Neural cell (in vitro differentiated cells): ENCODE measurements around the gene RGS10. TPM values are rescaled to one million over a fixed set of nuclear protein-coding genes. Genes with fewer than 3 reads are reported as not detected.
A peak's percentile ranks its signal among the peaks of the same experiment; 100 is the strongest.

ENCODE experiments used
- H2AFZ ChIP-seq: fragments of 200-600, 300-800 bp; sonication (generic), shearing (Covaris generic); 2 replicates; pipeline ENCODE4 v1.6.0; 2014; ENCODE audit warnings: low read depth, mild to moderate bottlenecking, antibody characterized with exemption, low read length, moderate library complexity
- H3F3A ChIP-seq: fragments of 200-600 bp; shearing (Covaris generic); 2 replicates; pipeline ENCODE4 v1.6.1; 2016; ENCODE audit warnings: mild to moderate bottlenecking, moderate library complexity, mixed read lengths, antibody characterized with exemption, low read length; ENCODE audit not compliant: insufficient read depth, poor library complexity, severe bottlenecking
- H3K27ac ChIP-seq: fragments of 200-600, 300-800 bp; sonication (generic), shearing (Covaris generic); 2 replicates; pipeline ENCODE4 v1.5.1; 2014; ENCODE audit warnings: mild to moderate bottlenecking, low read length, moderate library complexity
- H3K27me3 ChIP-seq: fragments of 300-800, 200-600 bp; sonication (generic), shearing (Covaris generic); 2 replicates; pipeline ENCODE4 v1.6.0; 2014; ENCODE audit warnings: mild to moderate bottlenecking, low read depth, low read length, moderate library complexity; ENCODE audit not compliant: insufficient read depth
- H3K36me3 ChIP-seq: fragments of 300-800, 200-600 bp; sonication (generic), shearing (Covaris generic); 2 replicates; pipeline ENCODE4 v1.5.1; 2014; ENCODE audit warnings: mild to moderate bottlenecking, antibody characterized with exemption, low read length, moderate library complexity; ENCODE audit not compliant: insufficient read depth
- H3K4me2 ChIP-seq: fragments of 300-800, 200-600 bp; sonication (generic), shearing (Covaris generic); 2 replicates; pipeline ENCODE4 v1.6.0; 2014; ENCODE audit warnings: mild to moderate bottlenecking, low read length
- H3K4me3 ChIP-seq: fragments of 300-800, 200-600 bp; sonication (generic), shearing (Covaris generic); 2 replicates; pipeline ENCODE4 v1.5.1; 2014; ENCODE audit warnings: mild to moderate bottlenecking, low read length, moderate library complexity
- H3K79me2 ChIP-seq: fragments of 200-600 bp; shearing (Covaris generic); replicated peaks from 2 replicates; pipeline ENCODE4 v1.6.0; 2014; ENCODE audit warnings: mild to moderate bottlenecking, low read length, moderate library complexity; ENCODE audit not compliant: insufficient read depth
- H3K9ac ChIP-seq: fragments of 300-800, 200-600 bp; sonication (generic), shearing (Covaris generic); 2 replicates; pipeline ENCODE4 v1.6.1; 2016; ENCODE audit warnings: mild to moderate bottlenecking, low read length, mixed read lengths
- H3K9me2 ChIP-seq: fragments of 200-600 bp; shearing (Covaris generic); 2 replicates; pipeline ENCODE4 v1.6.1; 2016; ENCODE audit warnings: mild to moderate bottlenecking, low read length, mixed read lengths; ENCODE audit not compliant: insufficient read depth
- H3K9me3 ChIP-seq: fragments of 200-600, 300-800 bp; sonication (generic), shearing (Covaris generic); 2 replicates; pipeline ENCODE4 v1.6.1; 2016; ENCODE audit warnings: mild to moderate bottlenecking, mixed run types, low read length, moderate library complexity, mixed read lengths
- H4K20me1 ChIP-seq: fragments of 200-600 bp; shearing (Covaris generic); 2 replicates; pipeline ENCODE4 v1.6.1; 2016; ENCODE audit warnings: mild to moderate bottlenecking, mixed run types; ENCODE audit not compliant: insufficient read depth
- EP300 ChIP-seq: fragments of 450-650 bp; conservative IDR thresholded peaks from 2 replicates; pipeline ENCODE4 v1.6.1; 2014; ENCODE audit warnings: antibody characterized with exemption, mild to moderate bottlenecking, moderate library complexity; ENCODE audit not compliant: poor library complexity, severe bottlenecking
- EZH2 ChIP-seq: fragments of 200-600, 300-800 bp; shearing (Covaris generic), sonication (generic); IDR thresholded peaks from 2 replicates; pipeline ENCODE4 v1.6.1; 2014; ENCODE audit warnings: antibody characterized with exemption, low read length, borderline replicate concordance, mild to moderate bottlenecking; ENCODE audit not compliant: insufficient read depth, poor library complexity, severe bottlenecking
- MXI1 ChIP-seq: fragments of 450-650 bp; conservative IDR thresholded peaks from 2 replicates; pipeline ENCODE4 v1.6.1; 2014; ENCODE audit warnings: antibody characterized with exemption, mild to moderate bottlenecking; ENCODE audit not compliant: poor library complexity, severe bottlenecking
- POLR2AphosphoS5 ChIP-seq: IDR thresholded peaks from 2 replicates; pipeline ENCODE4 v1.6.1; 2012
- RAD21 ChIP-seq: fragments of 450-650 bp; conservative IDR thresholded peaks from 2 replicates; pipeline ENCODE4 v1.6.1; 2014; ENCODE audit warnings: antibody characterized with exemption, mild to moderate bottlenecking, moderate library complexity
- SMC3 ChIP-seq: fragments of 450-650 bp; conservative IDR thresholded peaks from 2 replicates; pipeline ENCODE4 v1.6.1; 2014; ENCODE audit warnings: antibody characterized with exemption, mild to moderate bottlenecking, moderate library complexity; ENCODE audit not compliant: poor library complexity
- TAF1 ChIP-seq: IDR thresholded peaks from 2 replicates; pipeline ENCODE4 v1.6.1; 2012; ENCODE audit warnings: low read depth
- polyA minus RNA-seq: library from RNA; depleted of rRNA, polyadenylated mRNA; stranded (reverse); fragments of >200 nt; gene quantifications from 2 replicates; pipeline ENCODE4 v1.2.3, GENCODE V29; 2014
- polyA plus RNA-seq: library from polyadenylated mRNA; depleted of rRNA; stranded (reverse); fragments of >200 nt; gene quantifications from 2 replicates; pipeline ENCODE4 v1.2.3, GENCODE V29; 2014
- TF ChIP-seq, protein P1 (sequence below): fragments of 450-650 bp; IDR thresholded peaks from 2 replicates; pipeline ENCODE4 v1.5.1; 2014; ENCODE audit warnings: antibody characterized with exemption, mild to moderate bottlenecking, moderate library complexity; ENCODE audit not compliant: poor library complexity, severe bottlenecking
- TF ChIP-seq, protein P2 (sequence below): IDR thresholded peaks from 2 replicates; pipeline ENCODE4 v1.6.1; 2012; ENCODE audit warnings: borderline replicate concordance

RGS10 gene, protein sequence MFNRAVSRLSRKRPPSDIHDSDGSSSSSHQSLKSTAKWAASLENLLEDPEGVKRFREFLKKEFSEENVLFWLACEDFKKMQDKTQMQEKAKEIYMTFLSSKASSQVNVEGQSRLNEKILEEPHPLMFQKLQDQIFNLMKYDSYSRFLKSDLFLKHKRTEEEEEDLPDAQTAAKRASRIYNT
- polyA plus RNA-seq (2.6 TPM in 1 of 2 replicates, not detected in the other), polyA minus RNA-seq (not detected in 2 replicates)

DNA sequence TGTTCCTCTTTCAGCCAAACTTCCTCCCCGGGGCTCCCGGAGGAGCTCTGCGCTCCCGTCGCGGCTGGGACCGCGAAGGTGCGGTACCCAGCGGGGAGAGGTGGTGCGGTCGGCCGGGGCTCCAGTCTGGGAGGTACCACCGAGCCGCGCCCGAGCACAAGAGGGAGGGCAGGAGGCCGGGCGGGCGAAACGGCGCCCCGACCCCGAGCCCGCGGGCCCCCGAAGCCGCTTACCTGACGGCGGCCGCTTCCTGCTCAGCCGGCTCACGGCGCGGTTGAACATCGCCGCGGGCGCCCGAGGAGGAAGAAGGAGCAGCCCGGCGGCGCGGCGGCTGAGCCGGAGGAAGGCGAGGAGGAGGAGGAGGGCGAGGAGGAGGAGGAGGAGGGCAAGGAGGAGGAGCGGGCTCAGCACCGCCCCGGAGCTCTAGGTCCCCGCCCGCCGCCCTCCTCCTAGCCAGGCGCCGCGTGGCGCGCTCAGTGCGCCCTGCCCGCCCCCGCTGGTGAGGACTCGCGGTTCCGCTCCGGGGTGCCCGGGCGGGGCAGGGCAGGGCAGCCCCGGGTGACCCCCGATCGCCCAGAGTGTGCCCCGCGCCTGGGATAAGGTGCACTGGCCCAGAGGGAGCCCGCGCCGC lies at the start of gene RGS10:
TSS of gene RGS10 (minus strand) at position 363 of the 631 bp plus-strand sequence. CDS start at position 282, 81 bp downstream.
- Histone ChIP-seq H2AFZ (peak within 1 kb of the TSS; percentile 21), H3F3A (no peaks in the 10 kb centered on the region), H4K20me1 (no peaks in the 10 kb centered on the region), H3K27me3 (peaks cover 54% of the 10 kb centered on the region), H3K9me3 (no peaks in the 10 kb centered on the region), H3K9ac (peak within 1 kb of the TSS; percentile 26), H3K79me2 (no peaks in the 10 kb centered on the region), H3K36me3 (no peaks in the 10 kb centered on the region), H3K9me2 (no peaks in the 10 kb centered on the region), H3K27ac (no peak within 1 kb of the TSS), H3K4me2 (peak within 1 kb of the TSS; percentile 30), H3K4me3 (peak within 1 kb of the TSS; percentile 76)
- no peak for TF ChIP-seq SMC3
- no peak for TF ChIP-seq EP300
- TF ChIP-seq EZH2, result no peak
- TF ChIP-seq, protein P1, sequence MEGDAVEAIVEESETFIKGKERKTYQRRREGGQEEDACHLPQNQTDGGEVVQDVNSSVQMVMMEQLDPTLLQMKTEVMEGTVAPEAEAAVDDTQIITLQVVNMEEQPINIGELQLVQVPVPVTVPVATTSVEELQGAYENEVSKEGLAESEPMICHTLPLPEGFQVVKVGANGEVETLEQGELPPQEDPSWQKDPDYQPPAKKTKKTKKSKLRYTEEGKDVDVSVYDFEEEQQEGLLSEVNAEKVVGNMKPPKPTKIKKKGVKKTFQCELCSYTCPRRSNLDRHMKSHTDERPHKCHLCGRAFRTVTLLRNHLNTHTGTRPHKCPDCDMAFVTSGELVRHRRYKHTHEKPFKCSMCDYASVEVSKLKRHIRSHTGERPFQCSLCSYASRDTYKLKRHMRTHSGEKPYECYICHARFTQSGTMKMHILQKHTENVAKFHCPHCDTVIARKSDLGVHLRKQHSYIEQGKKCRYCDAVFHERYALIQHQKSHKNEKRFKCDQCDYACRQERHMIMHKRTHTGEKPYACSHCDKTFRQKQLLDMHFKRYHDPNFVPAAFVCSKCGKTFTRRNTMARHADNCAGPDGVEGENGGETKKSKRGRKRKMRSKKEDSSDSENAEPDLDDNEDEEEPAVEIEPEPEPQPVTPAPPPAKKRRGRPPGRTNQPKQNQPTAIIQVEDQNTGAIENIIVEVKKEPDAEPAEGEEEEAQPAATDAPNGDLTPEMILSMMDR, result no peak
- TF ChIP-seq, protein P2, sequence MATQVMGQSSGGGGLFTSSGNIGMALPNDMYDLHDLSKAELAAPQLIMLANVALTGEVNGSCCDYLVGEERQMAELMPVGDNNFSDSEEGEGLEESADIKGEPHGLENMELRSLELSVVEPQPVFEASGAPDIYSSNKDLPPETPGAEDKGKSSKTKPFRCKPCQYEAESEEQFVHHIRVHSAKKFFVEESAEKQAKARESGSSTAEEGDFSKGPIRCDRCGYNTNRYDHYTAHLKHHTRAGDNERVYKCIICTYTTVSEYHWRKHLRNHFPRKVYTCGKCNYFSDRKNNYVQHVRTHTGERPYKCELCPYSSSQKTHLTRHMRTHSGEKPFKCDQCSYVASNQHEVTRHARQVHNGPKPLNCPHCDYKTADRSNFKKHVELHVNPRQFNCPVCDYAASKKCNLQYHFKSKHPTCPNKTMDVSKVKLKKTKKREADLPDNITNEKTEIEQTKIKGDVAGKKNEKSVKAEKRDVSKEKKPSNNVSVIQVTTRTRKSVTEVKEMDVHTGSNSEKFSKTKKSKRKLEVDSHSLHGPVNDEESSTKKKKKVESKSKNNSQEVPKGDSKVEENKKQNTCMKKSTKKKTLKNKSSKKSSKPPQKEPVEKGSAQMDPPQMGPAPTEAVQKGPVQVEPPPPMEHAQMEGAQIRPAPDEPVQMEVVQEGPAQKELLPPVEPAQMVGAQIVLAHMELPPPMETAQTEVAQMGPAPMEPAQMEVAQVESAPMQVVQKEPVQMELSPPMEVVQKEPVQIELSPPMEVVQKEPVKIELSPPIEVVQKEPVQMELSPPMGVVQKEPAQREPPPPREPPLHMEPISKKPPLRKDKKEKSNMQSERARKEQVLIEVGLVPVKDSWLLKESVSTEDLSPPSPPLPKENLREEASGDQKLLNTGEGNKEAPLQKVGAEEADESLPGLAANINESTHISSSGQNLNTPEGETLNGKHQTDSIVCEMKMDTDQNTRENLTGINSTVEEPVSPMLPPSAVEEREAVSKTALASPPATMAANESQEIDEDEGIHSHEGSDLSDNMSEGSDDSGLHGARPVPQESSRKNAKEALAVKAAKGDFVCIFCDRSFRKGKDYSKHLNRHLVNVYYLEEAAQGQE, result no peak
- no peak for TF ChIP-seq TAF1
- TF ChIP-seq POLR2AphosphoS5, result no peak
- no peak for TF ChIP-seq RAD21
- no peak for TF ChIP-seq MXI1

DNA sequence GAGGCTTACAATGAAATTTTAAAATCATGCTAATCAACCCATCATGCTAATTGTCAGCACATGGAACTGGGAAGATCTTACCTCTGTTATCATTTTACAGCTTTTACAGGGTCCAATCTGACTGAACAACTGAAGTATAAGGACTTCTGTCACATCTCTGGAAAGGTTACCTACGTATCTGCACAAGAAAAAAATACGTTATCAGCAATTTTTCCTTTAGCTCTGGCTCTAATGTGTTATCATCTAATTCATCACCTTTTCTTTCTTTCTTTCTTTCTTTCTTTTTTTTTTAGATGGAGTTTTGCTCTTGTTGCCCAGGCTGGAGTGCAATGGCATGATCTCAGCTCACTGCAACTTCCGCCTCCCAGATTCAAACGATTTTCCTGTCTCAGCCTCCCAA lies 45.6 kb upstream of the RGS10 start:
- Histone ChIP-seq H3K27me3 (no peaks in the 10 kb centered on the region), H3K79me2 (peaks cover 71% of the 10 kb centered on the region), H3K4me3 (no peak overlapping the region), H4K20me1 (no peaks in the 10 kb centered on the region), H3K9me3 (no peaks in the 10 kb centered on the region), H2AFZ (no peak overlapping the region), H3K36me3 (peaks cover 8% of the 10 kb centered on the region), H3K9ac (no peak overlapping the region), H3K4me2 (no peak overlapping the region), H3K9me2 (no peaks in the 10 kb centered on the region), H3F3A (no peaks in the 10 kb centered on the region), H3K27ac (no peak overlapping the region)
- TF ChIP-seq POLR2AphosphoS5 (no peak), EP300 (no peak), MXI1 (no peak), TAF1 (no peak), EZH2 (no peak), SMC3 (no peak), RAD21 (no peak)
- TF ChIP-seq, protein P2, result no peak
- TF ChIP-seq, protein P1, result no peak
